Aorta (tissue), 5 donors: ENCODE data around the gene CACNA1H. TPM values are rescaled to one million over a fixed set of nuclear protein-coding genes. Genes with fewer than 3 reads are reported as not detected.

ENCODE experiments used
- ATAC-seq: fragments of 200-7000 bp; cut with Tn5 transposase; one replicate; pipeline ENCODE4 v1.9.1; 2022; ENCODE audit warnings: moderate library complexity; ENCODE audit not compliant: low FRiP score
- DNase-seq, 2 donors: peaks; one replicate each; pipeline ENCODE4 v3.0.0-alpha.2; 2020
- H3K27ac ChIP-seq, 2 donors: one replicate each; pipeline ENCODE4 v1.5.1; 2013; ENCODE audit warnings: low read length in 2 of 2, mild to moderate bottlenecking in 2 of 2, moderate library complexity in 2 of 2, control low read depth in 1 of 2, inconsistent platforms in 1 of 2, low read depth in 1 of 2
- H3K27me3 ChIP-seq, 2 donors: one replicate each; pipeline ENCODE4 v1.6.1; 2013; ENCODE audit warnings: control low read depth in 1 of 2, low read length in 1 of 2, mild to moderate bottlenecking in 1 of 2, moderate library complexity in 1 of 2; ENCODE audit not compliant: insufficient read depth in 2 of 2, control insufficient read depth in 1 of 2
- H3K36me3 ChIP-seq, 2 donors: one replicate each; pipeline ENCODE4 v1.6.1; 2013; ENCODE audit warnings: control low read depth in 1 of 2, low read length in 1 of 2, mild to moderate bottlenecking in 1 of 2; ENCODE audit not compliant: insufficient read depth in 2 of 2, control insufficient read depth in 1 of 2
- H3K4me1 ChIP-seq, 2 donors: one replicate each; pipeline ENCODE4 v1.6.1; 2013; ENCODE audit warnings: low read length in 2 of 2, control low read depth in 1 of 2, mild to moderate bottlenecking in 1 of 2, moderate library complexity in 1 of 2; ENCODE audit not compliant: insufficient read depth in 2 of 2, control insufficient read depth in 1 of 2
- H3K4me3 ChIP-seq, 2 donors: one replicate each; pipeline ENCODE4 v1.5.1; 2013; ENCODE audit warnings: low read length in 2 of 2, control low read depth in 1 of 2, mild to moderate bottlenecking in 1 of 2
- H3K9me3 ChIP-seq: one replicate; pipeline ENCODE4 v1.6.1; 2013; ENCODE audit warnings: mild to moderate bottlenecking, low read length; ENCODE audit not compliant: control insufficient read depth
- WGBS, 2 donors: extraction: QIAGEN DNeasy Blood & Tissue Kit; methylation state at CpG; one replicate each; pipeline ENCODE4 v1.1.7; 2013; 5-methylcytosine and 5-hydroxymethylcytosine counted together
- intact Hi-C, 2 donors: fragments of 100-400 bp; cut with DNase I; formaldehyde crosslinking; loops; one replicate each; pipeline versions ENCODE4 v1.14.2 to v1.15.0; 2022
- polyA plus RNA-seq, 2 donors: library from polyadenylated mRNA; stranded (reverse); fragments of 200-250 nt; gene quantifications; one replicate each; pipeline ENCODE4 v1.2.3, GENCODE V29; 2013
- total RNA-seq, 2 donors: library from RNA; stranded (reverse); fragmentation: NEBNext Ultra II Directional; extraction: Animal tissue kit (Norgen Biotek cat#: 25700); gene quantifications; one replicate each; pipeline ENCODE4 v1.2.1, GENCODE V29; 2021
- donor health status: healthy with polysubstance abuse.
- donor health status: Bipolar disorder and iron deficiency.
- donor health status: DM: no; HTN: no; CAD: no.
- donor health status: DM: no; HTN: no; CAD: no.
- donor health status: DM: yes; HTN: yes; CAD: no.

The CACNA1H gene
- total and polyA plus RNA-seq, 4 donors, result 1.3 to 17.8 (median 9.8) TPM

GRCh38 chr16:1133810-1134520, 18.9 kb upstream of the CACNA1H start:
- ATAC-seq, result no peak

GRCh38 chr16:1134776-1135458, 18.0 kb upstream of the CACNA1H start:
- Histone ChIP-seq H3K9me3 (no peaks in the 10 kb centered on the region), H3K27me3 (no peaks in the 10 kb centered on the region), H3K4me3 (no peak overlapping the region), H3K27ac (no peak overlapping the region), H3K4me1 (no peaks in the 10 kb centered on the region), H3K36me3 (no peaks in the 10 kb centered on the region)
- ATAC-seq (no peak), DNase-seq (no peak)
- intact Hi-C loops, result no loop called here
- WGBS, 2 donors, result 70% methylated on average over 30 of the region's 30 CpGs

More at GRCh38 chr16:1133810-1134520, 18.9 kb upstream of the CACNA1H start:
- no peak for DNase-seq
- H3K4me3 ChIP-seq, result no peak overlapping the region
- no peaks in the 10 kb centered on the region for H3K4me1 ChIP-seq
- no peaks in the 10 kb centered on the region for H3K36me3 ChIP-seq
- H3K27ac ChIP-seq, result no peak overlapping the region
- no peaks in the 10 kb centered on the region for H3K9me3 ChIP-seq
- intact Hi-C loops, result no loop called here
- no peaks in the 10 kb centered on the region for H3K27me3 ChIP-seq
- WGBS, 2 donors, result 63 to 76% methylated on average over 30 of the region's 30 CpGs

GRCh38 chr16:1135459-1135825, 17.5 kb upstream of the CACNA1H start:
- H3K36me3 ChIP-seq, result no peaks in the 10 kb centered on the region
- intact Hi-C loops, result no loop called here
- 91 to 94% methylated on average over 3 of the region's 3 CpGs for WGBS, 2 donors
- ATAC-seq, result no peak
- DNase-seq, result no peak
- H3K4me3 ChIP-seq, result no peak overlapping the region
- no peaks in the 10 kb centered on the region for H3K27me3 ChIP-seq
- H3K9me3 ChIP-seq, result no peaks in the 10 kb centered on the region
- no peak overlapping the region for H3K27ac ChIP-seq
- no peaks in the 10 kb centered on the region for H3K4me1 ChIP-seq

GRCh38 chr16:1137604-1138003, 15.3 kb upstream of the CACNA1H start:
- H3K27me3 ChIP-seq, result no peaks in the 10 kb centered on the region
- H3K4me3 ChIP-seq, result no peak overlapping the region
- DNase-seq, result no peak
- H3K36me3 ChIP-seq, result no peaks in the 10 kb centered on the region
- H3K4me1 ChIP-seq, result no peaks in the 10 kb centered on the region
- intact Hi-C loops, result no loop called here
- no peak for ATAC-seq
- H3K9me3 ChIP-seq, result no peaks in the 10 kb centered on the region
- H3K27ac ChIP-seq, result no peak overlapping the region
- WGBS, 2 donors, result 83 to 86% methylated on average over 24 of the region's 24 CpGs

GRCh38 chr16:1140582-1141162, 12.2 kb upstream of the CACNA1H start:
- Histone ChIP-seq H3K4me3 (no peak overlapping the region), H3K27me3 (no peaks in the 10 kb centered on the region), H3K9me3 (no peaks in the 10 kb centered on the region), H3K27ac (no peak overlapping the region), H3K36me3 (no peaks in the 10 kb centered on the region), H3K4me1 (no peaks in the 10 kb centered on the region)
- 80 to 86% methylated on average over 23 of the region's 23 CpGs for WGBS, 2 donors
- intact Hi-C loops, result no loop called here
- no peak for DNase-seq
- ATAC-seq, result no peak

- no peaks in the 10 kb centered on the region for H3K9me3 ChIP-seq
- H3K27ac ChIP-seq, result no peak overlapping the region
- DNase-seq, result no peak
- intact Hi-C loops, result no loop called here
- no peaks in the 10 kb centered on the region for H3K27me3 ChIP-seq
- WGBS, 2 donors, result 65 to 68% methylated on average over 7 to 8 of the region's 8 CpGs
- H3K36me3 ChIP-seq, result no peaks in the 10 kb centered on the region
- no peak overlapping the region for H3K4me3 ChIP-seq
- ATAC-seq, result no peak
- H3K4me1 ChIP-seq, result no peaks in the 10 kb centered on the region
Measured at GRCh38 chr16:1141191-1141590, 11.7 kb upstream of the CACNA1H start.

- intact Hi-C loops, result no loop called here
- H3K4me3 ChIP-seq, result no peak overlapping the region
- no peak overlapping the region for H3K27ac ChIP-seq
- H3K27me3 ChIP-seq, result no peaks in the 10 kb centered on the region
- H3K9me3 ChIP-seq, result no peaks in the 10 kb centered on the region
- no peak for DNase-seq
- 80 to 82% methylated on average over 6 to 8 of the region's 8 CpGs for WGBS, 2 donors
- no peaks in the 10 kb centered on the region for H3K4me1 ChIP-seq
- H3K36me3 ChIP-seq, result no peaks in the 10 kb centered on the region
- ATAC-seq, result no peak
Measured at GRCh38 chr16:1141716-1142115, 11.2 kb upstream of the CACNA1H start.

GRCh38 chr16:1142911-1143310, 10.0 kb upstream of the CACNA1H start:
- H3K9me3 ChIP-seq, result no peaks in the 10 kb centered on the region
- no peaks in the 10 kb centered on the region for H3K4me1 ChIP-seq
- H3K27me3 ChIP-seq, result no peaks in the 10 kb centered on the region
- intact Hi-C loops, result no loop called here
- WGBS, 2 donors, result 76 to 78% methylated on average over 18 to 19 of the region's 19 CpGs
- H3K27ac ChIP-seq, result no peak overlapping the region
- H3K36me3 ChIP-seq, result no peaks in the 10 kb centered on the region
- no peak overlapping the region for H3K4me3 ChIP-seq
- no peak for ATAC-seq
- no peak for DNase-seq
